Eye (tissue), 1 donor: ENCODE results near the gene PEX3.
"Not testable (repeated sequence)": the region's sequence is repeated elsewhere in the genome, so short reads cannot be mapped to it uniquely, and the experiment has no call there.

Source experiments
- DNase-seq: peaks from one replicate; pipeline ENCODE4 v3.0.0-alpha.2; 2015

The PEX3 gene

GRCh38 chr6:143449082-143449713 lies 1.4 kb upstream of the PEX3 start:
- no peak for DNase-seq

- no peak for DNase-seq
Measured at GRCh38 chr6:143449714-143450452, 722 bp upstream of the PEX3 start.

DNA sequence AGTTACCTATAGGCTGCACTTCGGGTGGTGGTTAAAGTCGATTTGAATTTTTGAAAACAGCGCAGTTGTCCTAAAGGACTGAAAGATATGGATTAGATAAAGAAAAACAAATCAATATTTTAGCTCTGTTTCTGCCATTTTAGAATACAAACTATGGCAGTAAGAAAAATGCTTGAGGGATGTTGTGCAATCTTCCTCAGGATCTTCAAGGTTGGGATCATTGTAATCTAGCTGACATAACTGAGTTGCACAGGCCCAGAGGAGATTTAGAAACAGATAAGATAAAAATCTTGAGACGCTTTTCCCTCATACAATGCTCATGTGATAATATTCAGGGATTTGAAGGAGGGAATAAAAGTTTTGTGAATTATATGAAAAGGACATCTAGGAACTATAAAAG lies 926 bp downstream of the PEX3 start:
- no peak for DNase-seq

DNA sequence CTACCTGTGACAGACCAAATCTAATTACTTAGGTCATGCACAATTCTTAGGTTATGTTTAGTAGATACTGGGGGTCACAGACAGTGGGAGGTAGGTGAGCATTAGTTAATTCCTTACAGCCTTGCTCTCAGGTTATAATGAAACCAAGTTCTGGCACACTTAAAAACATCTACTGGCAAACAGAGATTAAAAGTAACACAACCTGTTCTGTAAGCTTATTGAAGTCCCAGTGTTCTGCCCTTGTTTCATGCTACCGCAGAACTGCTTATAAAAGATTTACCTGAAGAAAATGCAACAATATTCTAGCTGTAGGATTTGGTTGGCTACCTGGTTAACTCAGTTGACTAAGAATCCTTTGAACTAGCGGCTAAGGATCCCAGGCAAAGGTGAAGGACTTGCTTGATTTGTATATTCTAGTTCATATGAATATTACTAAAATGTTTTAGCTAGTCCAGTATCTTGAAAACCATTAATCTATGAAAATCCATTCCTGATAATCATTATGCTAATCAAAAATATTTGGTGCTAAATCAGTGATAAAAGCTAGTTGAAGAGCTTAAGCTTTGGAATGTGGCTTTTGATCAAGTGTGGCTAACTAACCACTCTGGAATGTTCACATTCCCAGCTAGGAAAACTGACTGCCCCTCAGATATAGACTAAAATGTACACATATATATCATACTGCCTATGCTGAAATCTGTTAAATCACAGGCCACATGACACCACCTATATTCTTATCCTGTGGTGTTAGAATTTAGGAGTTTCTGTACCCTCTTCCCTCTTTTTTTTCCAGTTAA lies 7.2 kb downstream of the PEX3 start:
- no peak for DNase-seq

DNA sequence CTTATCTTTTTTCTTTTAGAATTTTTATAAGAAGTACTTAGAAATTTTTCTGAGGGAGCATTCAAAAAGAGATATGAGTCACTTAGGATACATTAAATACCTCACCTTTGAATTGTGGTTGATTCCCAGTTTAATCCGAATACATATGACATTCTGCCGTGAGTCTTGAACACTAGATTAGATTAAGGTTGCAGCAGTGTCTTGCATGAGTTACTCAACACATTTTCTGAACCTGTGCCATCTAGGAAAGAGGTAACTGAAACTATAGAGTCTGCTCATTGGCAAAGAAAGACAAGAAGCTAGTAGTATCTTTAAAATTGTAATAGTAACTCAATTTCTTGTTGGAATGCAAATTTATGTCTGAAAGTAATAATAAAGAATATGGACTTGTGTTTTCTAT lies 14.9 kb downstream of the PEX3 start:
- DNase-seq = no peak

- no peak for DNase-seq
Measured at GRCh38 chr6:143468026-143468425, 17.4 kb downstream of the PEX3 start.

DNA sequence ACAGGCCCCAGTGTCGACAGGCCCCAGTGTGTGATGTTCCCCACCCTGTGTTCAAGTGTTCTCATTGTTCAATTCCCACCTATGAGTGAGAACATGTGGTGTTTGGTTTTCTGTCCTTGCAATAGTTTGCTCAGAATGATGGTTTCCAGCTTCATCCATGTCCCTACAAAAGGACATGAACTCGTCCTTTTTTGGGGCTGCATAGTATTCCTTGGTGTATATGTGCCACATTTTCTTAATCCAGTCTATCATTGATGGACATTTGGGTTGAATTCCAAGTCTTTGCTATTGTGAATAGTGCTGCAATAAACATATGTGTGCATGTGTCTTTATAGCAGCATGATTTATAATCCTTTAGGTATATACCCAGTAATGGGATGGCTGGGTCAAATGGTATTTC lies 18.2 kb downstream of the PEX3 start:
- not testable (repeated sequence) for DNase-seq

DNA sequence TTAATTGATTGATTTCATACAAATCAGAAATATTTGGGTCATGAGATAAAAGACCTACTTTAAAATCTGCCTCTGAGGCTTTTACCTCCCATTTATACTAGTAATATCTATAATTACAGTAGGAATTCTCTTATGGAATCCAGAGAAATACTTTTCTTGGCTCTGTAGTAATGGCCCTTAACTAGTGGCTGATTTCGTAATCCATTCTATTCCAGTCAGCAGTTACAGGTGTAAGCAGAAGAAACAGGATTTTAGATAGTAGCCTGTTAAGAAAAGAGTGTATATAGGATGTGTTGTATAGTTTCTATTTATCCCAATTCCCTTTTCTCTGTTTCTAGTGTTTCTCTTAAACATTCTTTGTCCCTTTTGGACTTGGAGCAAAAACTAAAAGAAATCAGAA lies 21.2 kb downstream of the PEX3 start:
- no peak for DNase-seq

- no peak for DNase-seq
Measured at GRCh38 chr6:143476545-143476944, 25.9 kb downstream of the PEX3 start.

- DNase-seq = no peak
Measured at GRCh38 chr6:143478479-143479062, 28.0 kb downstream of the PEX3 start.

GRCh38 chr6:143482593-143482992 lies 32.0 kb downstream of the PEX3 start:
- DNase-seq = no peak

GRCh38 chr6:143485967-143486366 lies 35.4 kb downstream of the PEX3 start:
- no peak for DNase-seq

DNA sequence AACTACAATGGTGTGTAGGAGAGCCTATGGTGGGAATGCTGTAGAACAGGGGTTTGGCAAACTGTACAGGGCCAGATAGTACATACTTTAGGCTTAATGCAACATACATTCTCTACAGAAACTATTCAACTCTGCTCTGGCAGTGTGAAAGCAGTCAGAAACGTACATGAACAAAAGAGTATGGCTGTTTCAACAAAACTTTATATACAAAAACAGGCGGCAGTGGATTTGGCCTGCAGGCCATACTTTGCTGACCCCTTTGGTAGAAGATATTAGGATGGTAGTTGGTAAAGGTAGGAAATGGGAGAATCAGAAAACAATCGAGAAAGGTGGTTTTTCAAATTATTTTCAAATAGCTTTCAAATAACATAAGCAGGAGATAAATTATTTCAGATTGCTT lies 36.1 kb downstream of the PEX3 start:
- no peak for DNase-seq

- no peak for DNase-seq
Measured at GRCh38 chr6:143490244-143490643, 39.6 kb downstream of the PEX3 start.

GRCh38 chr6:143490775-143491174 lies 40.2 kb downstream of the PEX3 start:
- DNase-seq = no peak

DNA sequence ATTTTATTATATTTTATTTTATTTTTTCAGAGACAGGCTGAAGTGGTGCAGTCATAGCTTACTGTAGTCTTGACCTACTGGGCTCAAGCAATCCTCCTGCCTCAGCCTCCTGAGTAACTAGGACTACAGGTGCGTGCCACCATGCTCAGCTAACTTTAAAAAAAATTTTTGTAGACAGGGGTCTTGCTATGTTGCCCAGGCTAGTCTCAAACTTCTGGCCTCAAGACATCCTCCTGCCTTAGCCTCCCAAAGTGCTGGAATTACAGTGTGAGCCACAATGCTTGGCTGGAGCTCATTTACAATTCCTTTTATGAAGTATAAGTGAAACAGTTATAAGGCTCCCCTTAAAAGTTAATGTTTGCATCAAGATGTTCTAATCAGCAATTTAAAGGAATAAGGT lies 46.4 kb downstream of the PEX3 start:
- no peak for DNase-seq

GRCh38 chr6:143498428-143498827 lies 47.8 kb downstream of the PEX3 start:
- DNase-seq = no peak

GRCh38 chr6:143501851-143502250 lies 51.2 kb downstream of the PEX3 start:
- no peak for DNase-seq

DNA sequence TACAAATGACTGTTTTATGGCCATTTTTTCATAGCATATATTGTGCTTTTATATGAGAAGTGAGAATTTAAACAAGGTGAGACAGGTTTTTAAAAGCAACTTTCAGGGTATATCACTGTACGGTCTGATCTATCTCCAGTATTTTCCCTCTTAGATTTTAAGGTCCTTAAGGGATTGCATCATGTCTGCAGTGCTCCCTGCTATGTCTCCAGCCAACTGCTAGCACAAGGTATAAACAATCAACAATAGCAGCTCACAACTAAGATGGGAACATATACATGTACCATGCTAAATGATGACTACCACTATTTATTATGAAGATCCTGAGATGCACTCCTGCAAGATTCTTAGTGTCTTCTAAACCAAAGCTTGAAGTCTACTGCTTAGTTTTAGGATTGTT lies 53.8 kb downstream of the PEX3 start:
- DNase-seq = no peak

DNA sequence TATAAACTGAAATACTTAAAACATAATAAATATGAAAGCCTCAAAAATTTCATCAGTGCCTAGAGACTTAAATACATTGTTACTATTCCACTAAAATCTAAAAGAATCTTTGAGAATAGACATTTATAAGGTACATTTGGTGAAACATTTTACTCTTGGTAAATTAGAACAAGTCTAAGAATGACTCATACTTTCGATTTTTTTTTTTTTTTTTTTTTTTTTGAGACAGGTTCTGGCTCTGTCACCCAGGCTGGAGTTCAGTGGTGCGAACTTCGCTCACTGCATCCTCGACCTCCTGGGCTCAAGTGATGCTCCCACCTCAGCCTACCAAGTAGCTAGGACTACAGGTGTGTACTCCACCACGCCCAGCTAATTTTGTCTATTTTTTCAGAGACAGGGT lies 54.5 kb downstream of the PEX3 start:
- DNase-seq = no peak

DNA sequence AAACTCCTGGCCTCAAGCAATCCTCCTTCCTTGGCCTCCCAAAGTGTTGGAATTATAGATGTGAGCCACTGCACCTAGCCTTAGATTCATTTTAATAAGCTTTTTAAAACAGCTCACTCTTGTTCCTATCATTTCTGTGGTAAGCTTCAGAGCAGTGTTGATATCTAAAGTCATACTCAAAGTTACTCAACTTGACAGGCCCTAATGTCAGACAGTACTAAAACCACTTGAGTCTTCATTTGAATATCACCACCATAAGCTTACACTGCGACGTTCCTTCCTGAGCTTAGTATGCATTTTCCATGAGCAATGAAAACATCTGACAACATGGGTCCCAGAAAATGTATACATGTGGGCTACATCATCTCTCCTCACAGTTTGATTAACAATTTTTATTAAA lies 54.9 kb downstream of the PEX3 start:
- no peak for DNase-seq

- DNase-seq = no peak
Measured at GRCh38 chr6:143506199-143506598, 55.6 kb downstream of the PEX3 start.

DNA sequence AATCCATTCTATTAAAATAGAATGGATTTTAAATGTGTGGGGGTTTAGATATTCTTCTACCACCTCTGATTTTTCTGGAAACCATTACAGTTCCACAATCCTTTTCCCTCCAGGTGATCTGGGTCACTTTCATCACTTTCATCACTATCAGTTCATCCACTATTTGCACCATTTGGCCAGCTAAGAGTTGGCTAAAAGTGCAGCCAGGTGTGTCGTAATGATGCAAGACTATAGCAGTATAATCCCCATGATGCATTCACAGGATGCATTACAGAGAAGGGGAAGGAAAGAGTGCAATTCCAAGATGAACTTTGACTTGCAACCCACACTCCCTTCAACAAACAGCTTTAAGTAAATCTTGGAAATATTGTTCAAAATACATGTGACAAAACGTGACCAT lies 56.0 kb downstream of the PEX3 start:
- DNase-seq = no peak
